WTC11 (cell line): Measurements from ENCODE around the gene MAT2A. TPM values are rescaled to one million over a fixed set of nuclear protein-coding genes. Genes with fewer than 3 reads are reported as not detected.

Experiments
- ATAC-seq: fragments of 200-7000 bp; cut with Tn5 transposase; 2 replicates; pipeline ENCODE4 v1.10.0; 2021; ENCODE audit warnings: mild to moderate bottlenecking, moderate library complexity
- CTCF ChIA-PET: fragments of 300-600 bp; sonication (Branson Sonifier 250); formaldehyde crosslinking; loops from one replicate; lab custom pipeline; 2021; ENCODE audit warnings: antibody characterized with exemption; lab: Charles Lee
- POLR2A ChIA-PET: fragments of 350-600 bp; sonication (Branson Sonifier 250); formaldehyde crosslinking; loops from one replicate; lab custom pipeline; 2021; ENCODE audit warnings: antibody characterized with exemption; lab: Charles Lee
- DNase-seq: peaks from one replicate; pipeline ENCODE4 v3.0.0; 2021; ENCODE audit warnings: low spot score
- H3K27ac Mint-ChIP-seq: 2 replicates; pipeline ENCODE4 v1.8.0; 2021; ENCODE audit warnings: mixed read lengths
- H3K27me3 Mint-ChIP-seq: 2 replicates; pipeline ENCODE4 v1.8.0; 2021; ENCODE audit warnings: low read depth, mild to moderate bottlenecking, moderate library complexity, mixed read lengths
- H3K36me3 Mint-ChIP-seq: 2 replicates; pipeline ENCODE4 v1.8.0; 2021; ENCODE audit warnings: mixed read lengths
- H3K4me1 Mint-ChIP-seq: 2 replicates; pipeline ENCODE4 v1.8.0; 2022; ENCODE audit warnings: mixed read lengths
- H3K4me3 Mint-ChIP-seq: 2 replicates; pipeline ENCODE4 v1.8.0; 2021; ENCODE audit warnings: mild to moderate bottlenecking, moderate library complexity, mixed read lengths
- H3K9me3 Mint-ChIP-seq: 2 replicates; pipeline ENCODE4 v1.8.0; 2021; ENCODE audit warnings: mixed read lengths
- CREB1 ChIP-seq: sonication (generic); formaldehyde crosslinking; IDR thresholded peaks from 2 replicates; pipeline ENCODE4 v1.8.0; 2023; ENCODE audit warnings: mild to moderate bottlenecking, missing genetic modification reagents
- ESRRA ChIP-seq: sonication (generic); formaldehyde crosslinking; IDR thresholded peaks from 2 replicates; pipeline ENCODE4 v1.8.1; 2022; ENCODE audit warnings: mild to moderate bottlenecking, missing genetic modification reagents, borderline replicate concordance
- ETV6 ChIP-seq: sonication (generic); formaldehyde crosslinking; IDR thresholded peaks from 2 replicates; pipeline ENCODE4 v1.8.1; 2022; ENCODE audit warnings: mild to moderate bottlenecking, missing genetic modification reagents
- FOXP1 ChIP-seq: sonication (generic); formaldehyde crosslinking; IDR thresholded peaks from 2 replicates; pipeline ENCODE4 v1.8.0; 2022; ENCODE audit warnings: missing genetic modification reagents, mild to moderate bottlenecking, moderate library complexity, borderline replicate concordance
- JAZF1 ChIP-seq: fragments of 250-450 bp; sonication (Bioruptor Pico); IDR thresholded peaks from 2 replicates; pipeline ENCODE4 v1.9.0; 2021; ENCODE audit warnings: moderate library complexity, mild to moderate bottlenecking, inconsistent platforms
- JUN ChIP-seq: sonication (generic); formaldehyde crosslinking; IDR thresholded peaks from 2 replicates; pipeline ENCODE4 v1.8.0; 2023; ENCODE audit warnings: mild to moderate bottlenecking, missing genetic modification reagents
- NFYB ChIP-seq: sonication (generic); formaldehyde crosslinking; conservative IDR thresholded peaks from 2 replicates; pipeline ENCODE4 v1.8.0; 2022; ENCODE audit warnings: low read depth, missing genetic modification reagents
- OVOL2 ChIP-seq: fragments of 250-450 bp; sonication (Bioruptor Pico); IDR thresholded peaks from 2 replicates; pipeline ENCODE4 v1.9.0; 2021; ENCODE audit warnings: mild to moderate bottlenecking, borderline replicate concordance
- PRRX2 ChIP-seq: fragments of 250-450 bp; sonication (Bioruptor Pico); IDR thresholded peaks from 2 replicates; pipeline ENCODE4 v1.8.0; 2021; ENCODE audit warnings: mild to moderate bottlenecking
- TCF7 ChIP-seq: sonication (generic); formaldehyde crosslinking; IDR thresholded peaks from 2 replicates; pipeline ENCODE4 v1.8.0; 2022; ENCODE audit warnings: mild to moderate bottlenecking, low read depth, missing genetic modification reagents, moderate library complexity
- ZBTB43 ChIP-seq: sonication (generic); formaldehyde crosslinking; IDR thresholded peaks from 2 replicates; pipeline ENCODE4 v1.8.1; 2023; ENCODE audit warnings: mild to moderate bottlenecking, missing genetic modification reagents
- ZNF121 ChIP-seq: sonication (generic); formaldehyde crosslinking; IDR thresholded peaks from 2 replicates; pipeline ENCODE4 v1.8.0; 2023; ENCODE audit warnings: missing genetic modification reagents
- ZNF416 ChIP-seq: fragments of 250-450 bp; sonication (Bioruptor Pico); IDR thresholded peaks from 2 replicates; pipeline ENCODE4 v1.9.0; 2021; ENCODE audit warnings: mild to moderate bottlenecking, inconsistent platforms
- ZSCAN18 ChIP-seq: fragments of 250-450 bp; sonication (Bioruptor Pico); IDR thresholded peaks from 2 replicates; pipeline ENCODE4 v2.1.2; 2022; ENCODE audit warnings: mild to moderate bottlenecking, moderate library complexity
- total RNA-seq: library from RNA; stranded (reverse); gene quantifications from 3 replicates; pipeline ENCODE4 v1.2.3, GENCODE V29; 2021
- TF ChIP-seq, protein P1 (sequence below): sonication (generic); formaldehyde crosslinking; IDR thresholded peaks from 2 replicates; pipeline ENCODE4 v1.8.1; 2022; ENCODE audit warnings: mild to moderate bottlenecking, missing genetic modification reagents, moderate library complexity, borderline replicate concordance
- TF ChIP-seq, protein P2 (sequence below): sonication (generic); formaldehyde crosslinking; IDR thresholded peaks from 2 replicates; pipeline ENCODE4 v1.8.1; 2023; ENCODE audit warnings: mild to moderate bottlenecking, moderate library complexity, missing genetic modification reagents
- TF ChIP-seq, protein P3 (sequence below): fragments of 250-450 bp; sonication (Bioruptor Pico); IDR thresholded peaks from 2 replicates; pipeline ENCODE4 v1.9.0; 2021; ENCODE audit warnings: mild to moderate bottlenecking, borderline replicate concordance
- TF ChIP-seq, protein P4 (sequence below): sonication (generic); formaldehyde crosslinking; IDR thresholded peaks from 2 replicates; pipeline ENCODE4 v1.8.1; 2023; ENCODE audit warnings: mild to moderate bottlenecking, missing genetic modification reagents, borderline replicate concordance

Gene MAT2A
- total RNA-seq, 1 experiment from 2014 or later: 222 TPM

- TF ChIP-seq, protein P1, sequence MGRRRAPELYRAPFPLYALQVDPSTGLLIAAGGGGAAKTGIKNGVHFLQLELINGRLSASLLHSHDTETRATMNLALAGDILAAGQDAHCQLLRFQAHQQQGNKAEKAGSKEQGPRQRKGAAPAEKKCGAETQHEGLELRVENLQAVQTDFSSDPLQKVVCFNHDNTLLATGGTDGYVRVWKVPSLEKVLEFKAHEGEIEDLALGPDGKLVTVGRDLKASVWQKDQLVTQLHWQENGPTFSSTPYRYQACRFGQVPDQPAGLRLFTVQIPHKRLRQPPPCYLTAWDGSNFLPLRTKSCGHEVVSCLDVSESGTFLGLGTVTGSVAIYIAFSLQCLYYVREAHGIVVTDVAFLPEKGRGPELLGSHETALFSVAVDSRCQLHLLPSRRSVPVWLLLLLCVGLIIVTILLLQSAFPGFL (CRISPR knock-in tag): no peak
- TF ChIP-seq ZBTB43 (CRISPR knock-in tag) (no peak), JUN (no peak), JAZF1 (CRISPR knock-in tag) (no peak), ZSCAN18 (CRISPR knock-in tag) (no peak), TCF7 (CRISPR knock-in tag) (no peak)
- TF ChIP-seq, protein P2, sequence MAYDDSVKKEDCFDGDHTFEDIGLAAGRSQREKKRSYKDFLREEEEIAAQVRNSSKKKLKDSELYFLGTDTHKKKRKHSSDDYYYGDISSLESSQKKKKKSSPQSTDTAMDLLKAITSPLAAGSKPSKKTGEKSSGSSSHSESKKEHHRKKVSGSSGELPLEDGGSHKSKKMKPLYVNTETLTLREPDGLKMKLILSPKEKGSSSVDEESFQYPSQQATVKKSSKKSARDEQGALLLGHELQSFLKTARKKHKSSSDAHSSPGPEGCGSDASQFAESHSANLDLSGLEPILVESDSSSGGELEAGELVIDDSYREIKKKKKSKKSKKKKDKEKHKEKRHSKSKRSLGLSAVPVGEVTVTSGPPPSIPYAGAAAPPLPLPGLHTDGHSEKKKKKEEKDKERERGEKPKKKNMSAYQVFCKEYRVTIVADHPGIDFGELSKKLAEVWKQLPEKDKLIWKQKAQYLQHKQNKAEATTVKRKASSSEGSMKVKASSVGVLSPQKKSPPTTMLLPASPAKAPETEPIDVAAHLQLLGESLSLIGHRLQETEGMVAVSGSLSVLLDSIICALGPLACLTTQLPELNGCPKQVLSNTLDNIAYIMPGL (CRISPR knock-in tag): no peak
- TF ChIP-seq, protein P3, sequence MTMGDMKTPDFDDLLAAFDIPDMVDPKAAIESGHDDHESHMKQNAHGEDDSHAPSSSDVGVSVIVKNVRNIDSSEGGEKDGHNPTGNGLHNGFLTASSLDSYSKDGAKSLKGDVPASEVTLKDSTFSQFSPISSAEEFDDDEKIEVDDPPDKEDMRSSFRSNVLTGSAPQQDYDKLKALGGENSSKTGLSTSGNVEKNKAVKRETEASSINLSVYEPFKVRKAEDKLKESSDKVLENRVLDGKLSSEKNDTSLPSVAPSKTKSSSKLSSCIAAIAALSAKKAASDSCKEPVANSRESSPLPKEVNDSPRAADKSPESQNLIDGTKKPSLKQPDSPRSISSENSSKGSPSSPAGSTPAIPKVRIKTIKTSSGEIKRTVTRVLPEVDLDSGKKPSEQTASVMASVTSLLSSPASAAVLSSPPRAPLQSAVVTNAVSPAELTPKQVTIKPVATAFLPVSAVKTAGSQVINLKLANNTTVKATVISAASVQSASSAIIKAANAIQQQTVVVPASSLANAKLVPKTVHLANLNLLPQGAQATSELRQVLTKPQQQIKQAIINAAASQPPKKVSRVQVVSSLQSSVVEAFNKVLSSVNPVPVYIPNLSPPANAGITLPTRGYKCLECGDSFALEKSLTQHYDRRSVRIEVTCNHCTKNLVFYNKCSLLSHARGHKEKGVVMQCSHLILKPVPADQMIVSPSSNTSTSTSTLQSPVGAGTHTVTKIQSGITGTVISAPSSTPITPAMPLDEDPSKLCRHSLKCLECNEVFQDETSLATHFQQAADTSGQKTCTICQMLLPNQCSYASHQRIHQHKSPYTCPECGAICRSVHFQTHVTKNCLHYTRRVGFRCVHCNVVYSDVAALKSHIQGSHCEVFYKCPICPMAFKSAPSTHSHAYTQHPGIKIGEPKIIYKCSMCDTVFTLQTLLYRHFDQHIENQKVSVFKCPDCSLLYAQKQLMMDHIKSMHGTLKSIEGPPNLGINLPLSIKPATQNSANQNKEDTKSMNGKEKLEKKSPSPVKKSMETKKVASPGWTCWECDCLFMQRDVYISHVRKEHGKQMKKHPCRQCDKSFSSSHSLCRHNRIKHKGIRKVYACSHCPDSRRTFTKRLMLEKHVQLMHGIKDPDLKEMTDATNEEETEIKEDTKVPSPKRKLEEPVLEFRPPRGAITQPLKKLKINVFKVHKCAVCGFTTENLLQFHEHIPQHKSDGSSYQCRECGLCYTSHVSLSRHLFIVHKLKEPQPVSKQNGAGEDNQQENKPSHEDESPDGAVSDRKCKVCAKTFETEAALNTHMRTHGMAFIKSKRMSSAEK (CRISPR knock-in tag): no peak
Measured at GRCh38 chr2:85548608-85548900, 9.6 kb downstream of the MAT2A start (continued).

DNA sequence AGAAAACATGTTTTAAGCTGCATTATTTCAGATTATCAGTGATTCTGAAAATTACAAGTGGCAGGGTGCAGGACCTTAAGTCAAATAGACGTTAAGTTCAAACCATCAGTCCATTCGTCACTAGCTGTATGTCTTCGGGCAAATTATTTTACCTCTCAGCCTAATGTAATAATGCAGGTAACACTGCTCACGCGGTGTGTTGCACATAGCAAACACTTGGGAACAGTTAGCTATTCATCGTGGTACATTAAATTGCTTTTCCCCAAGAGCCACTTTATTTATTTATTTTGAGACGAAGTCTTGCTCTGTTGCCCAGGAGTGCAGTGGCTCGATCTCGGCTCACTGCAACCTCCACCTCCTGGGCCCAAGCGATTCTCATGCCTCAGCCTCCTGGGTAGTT lies 10.1 kb downstream of the MAT2A start:
- peaks cover 11% of the 10 kb centered on the region for H3K4me1 Mint-ChIP-seq
- TF ChIP-seq NFYB (CRISPR knock-in tag) (no peak), PRRX2 (CRISPR knock-in tag) (no peak), ESRRA (CRISPR knock-in tag) (no peak), ZNF416 (CRISPR knock-in tag) (no peak), ZSCAN18 (CRISPR knock-in tag) (no peak), ZNF121 (CRISPR knock-in tag) (no peak), CREB1 (CRISPR knock-in tag) (no peak), OVOL2 (CRISPR knock-in tag) (no peak), ETV6 (CRISPR knock-in tag) (no peak), FOXP1 (no peak)
- TF ChIP-seq, protein P2 (CRISPR knock-in tag): no peak
- TF ChIP-seq, protein P4, sequence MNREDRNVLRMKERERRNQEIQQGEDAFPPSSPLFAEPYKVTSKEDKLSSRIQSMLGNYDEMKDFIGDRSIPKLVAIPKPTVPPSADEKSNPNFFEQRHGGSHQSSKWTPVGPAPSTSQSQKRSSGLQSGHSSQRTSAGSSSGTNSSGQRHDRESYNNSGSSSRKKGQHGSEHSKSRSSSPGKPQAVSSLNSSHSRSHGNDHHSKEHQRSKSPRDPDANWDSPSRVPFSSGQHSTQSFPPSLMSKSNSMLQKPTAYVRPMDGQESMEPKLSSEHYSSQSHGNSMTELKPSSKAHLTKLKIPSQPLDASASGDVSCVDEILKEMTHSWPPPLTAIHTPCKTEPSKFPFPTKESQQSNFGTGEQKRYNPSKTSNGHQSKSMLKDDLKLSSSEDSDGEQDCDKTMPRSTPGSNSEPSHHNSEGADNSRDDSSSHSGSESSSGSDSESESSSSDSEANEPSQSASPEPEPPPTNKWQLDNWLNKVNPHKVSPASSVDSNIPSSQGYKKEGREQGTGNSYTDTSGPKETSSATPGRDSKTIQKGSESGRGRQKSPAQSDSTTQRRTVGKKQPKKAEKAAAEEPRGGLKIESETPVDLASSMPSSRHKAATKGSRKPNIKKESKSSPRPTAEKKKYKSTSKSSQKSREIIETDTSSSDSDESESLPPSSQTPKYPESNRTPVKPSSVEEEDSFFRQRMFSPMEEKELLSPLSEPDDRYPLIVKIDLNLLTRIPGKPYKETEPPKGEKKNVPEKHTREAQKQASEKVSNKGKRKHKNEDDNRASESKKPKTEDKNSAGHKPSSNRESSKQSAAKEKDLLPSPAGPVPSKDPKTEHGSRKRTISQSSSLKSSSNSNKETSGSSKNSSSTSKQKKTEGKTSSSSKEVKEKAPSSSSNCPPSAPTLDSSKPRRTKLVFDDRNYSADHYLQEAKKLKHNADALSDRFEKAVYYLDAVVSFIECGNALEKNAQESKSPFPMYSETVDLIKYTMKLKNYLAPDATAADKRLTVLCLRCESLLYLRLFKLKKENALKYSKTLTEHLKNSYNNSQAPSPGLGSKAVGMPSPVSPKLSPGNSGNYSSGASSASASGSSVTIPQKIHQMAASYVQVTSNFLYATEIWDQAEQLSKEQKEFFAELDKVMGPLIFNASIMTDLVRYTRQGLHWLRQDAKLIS: no peak
- TF ChIP-seq, all 79 proteins: peak for 0
- no peak overlapping the region for H3K4me3 Mint-ChIP-seq
- DNase-seq (no peak), ATAC-seq (no peak)
- H3K36me3 Mint-ChIP-seq: peaks cover 49% of the 10 kb centered on the region
- CTCF ChIA-PET: interaction anchor here (0.9 to 3.8 kb wide), 3 partner anchors 11 to 159 kb away, joined by 3 to 24 read pairs (median 4); partner anchors contain the start of genes MAT2A and SH2D6
- H3K27me3 Mint-ChIP-seq: no peaks in the 10 kb centered on the region
- no peak overlapping the region for H3K27ac Mint-ChIP-seq
- POLR2A ChIA-PET: interaction anchor here (1.4 to 2.2 kb wide), 2 partner anchors 10 to 12 kb away, joined by 5 to 14 read pairs; partner anchors contain the start of genes GGCX and MAT2A
- H3K9me3 Mint-ChIP-seq: no peaks in the 10 kb centered on the region
